Loucy (cell line): ENCODE results near the gene RBBP8.

Source experiments
- H2AFZ ChIP-seq: fragments of 200-600 bp; sonication (generic); 2 replicates; pipeline ENCODE4 v1.6.0; 2016; ENCODE audit warnings: antibody characterized with exemption, mild to moderate bottlenecking, low read length, moderate library complexity
- H3F3A ChIP-seq: fragments of 200-600 bp; 2 replicates; pipeline ENCODE4 v1.6.0; 2016; ENCODE audit warnings: antibody characterized with exemption, low read depth, mild to moderate bottlenecking
- H3K27me3 ChIP-seq: fragments of 200-600 bp; sonication (generic); 2 replicates; pipeline ENCODE4 v1.6.1; 2014; ENCODE audit warnings: low read length, mild to moderate bottlenecking; ENCODE audit not compliant: insufficient read depth, poor library complexity, severe bottlenecking
- H3K36me3 ChIP-seq: fragments of 200-600 bp; sonication (generic); 2 replicates; pipeline ENCODE4 v1.6.1; 2016; ENCODE audit warnings: low read length; ENCODE audit not compliant: insufficient read depth
- H3K4me1 ChIP-seq: fragments of 200-600 bp; sonication (generic); 2 replicates; pipeline ENCODE4 v1.5.1; 2014; ENCODE audit warnings: low read length, mild to moderate bottlenecking; ENCODE audit not compliant: insufficient read depth, poor library complexity, severe bottlenecking
- H3K4me2 ChIP-seq: fragments of 200-600 bp; sonication (generic); 2 replicates; pipeline ENCODE4 v1.6.0; 2014; ENCODE audit warnings: antibody characterized with exemption, low read length, low read depth, mild to moderate bottlenecking; ENCODE audit not compliant: poor library complexity, severe bottlenecking
- H3K4me3 ChIP-seq: fragments of 200-600 bp; sonication (generic); 2 replicates; pipeline ENCODE4 v1.5.1; 2014; ENCODE audit warnings: low read length, mild to moderate bottlenecking, mixed read lengths; ENCODE audit not compliant: poor library complexity, severe bottlenecking
- H3K79me2 ChIP-seq: fragments of 200-600 bp; sonication (generic); 2 replicates; pipeline ENCODE4 v1.6.1; 2014; ENCODE audit warnings: low read length; ENCODE audit not compliant: insufficient read depth
- H3K9ac ChIP-seq: fragments of 200-600 bp; sonication (generic); 2 replicates; pipeline ENCODE4 v1.6.0; 2014; ENCODE audit warnings: mild to moderate bottlenecking, low read depth, low read length, moderate library complexity; ENCODE audit not compliant: poor library complexity, severe bottlenecking
- H3K9me2 ChIP-seq: fragments of 200-600 bp; sonication (generic); replicated peaks from 2 replicates; pipeline ENCODE4 v1.6.1; 2016; ENCODE audit warnings: low read depth, low read length, mixed read lengths
- H3K9me3 ChIP-seq: fragments of 200-600 bp; sonication (generic); 2 replicates; pipeline ENCODE4 v1.6.1; 2014; ENCODE audit warnings: mild to moderate bottlenecking, antibody characterized with exemption, low read length, low read depth; ENCODE audit not compliant: insufficient read depth
- H4K20me1 ChIP-seq: fragments of 200-600 bp; sonication (generic); 2 replicates; pipeline ENCODE4 v1.6.0; 2014; ENCODE audit warnings: antibody characterized with exemption, low read length, mild to moderate bottlenecking; ENCODE audit not compliant: insufficient read depth, poor library complexity, severe bottlenecking
- CTCF ChIP-seq: fragments of 200-600 bp; sonication (generic); conservative IDR thresholded peaks from 2 replicates; pipeline ENCODE4 v1.5.1; 2014; ENCODE audit warnings: mild to moderate bottlenecking, antibody characterized with exemption, low read length
- EZH2phosphoT487 ChIP-seq: fragments of 200-600 bp; IDR thresholded peaks from 2 replicates; pipeline ENCODE4 v1.6.1; 2018; ENCODE audit warnings: antibody characterized with exemption, mild to moderate bottlenecking, moderate library complexity, borderline replicate concordance

RBBP8 gene

DNA sequence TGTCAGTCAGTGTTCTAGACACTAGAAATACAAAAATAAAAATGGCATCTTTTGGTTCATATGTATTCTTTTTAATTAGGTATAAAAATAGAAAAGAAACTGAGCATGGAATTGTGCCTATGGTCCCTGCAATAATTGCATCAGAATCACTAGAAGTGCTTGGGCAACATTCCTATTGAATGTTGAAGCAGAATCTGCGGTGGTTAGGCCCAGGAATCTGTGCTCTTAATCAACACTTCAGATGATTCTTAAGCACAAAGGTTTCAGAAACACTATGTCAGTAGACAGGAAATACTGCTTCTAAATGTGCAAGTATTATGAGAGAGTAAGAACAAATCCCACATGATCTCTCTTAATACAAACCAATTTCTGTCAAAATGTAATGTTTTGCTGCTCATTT, 20.3 kb upstream of the RBBP8 start:
- H3K4me1 ChIP-seq, result no peaks in the 10 kb centered on the region
- H4K20me1 ChIP-seq, result no peaks in the 10 kb centered on the region
- no peak overlapping the region for H3K4me2 ChIP-seq
- H3K9me3 ChIP-seq, result no peaks in the 10 kb centered on the region
- H3K9me2 ChIP-seq, result no peaks in the 10 kb centered on the region
- H2AFZ ChIP-seq, result no peak overlapping the region
- H3F3A ChIP-seq, result no peaks in the 10 kb centered on the region
- no peak for TF ChIP-seq EZH2phosphoT487
- no peak for TF ChIP-seq CTCF
- no peak overlapping the region for H3K4me3 ChIP-seq
- no peaks in the 10 kb centered on the region for H3K79me2 ChIP-seq
- no peak overlapping the region for H3K9ac ChIP-seq
- no peaks in the 10 kb centered on the region for H3K36me3 ChIP-seq
- no peaks in the 10 kb centered on the region for H3K27me3 ChIP-seq

DNA sequence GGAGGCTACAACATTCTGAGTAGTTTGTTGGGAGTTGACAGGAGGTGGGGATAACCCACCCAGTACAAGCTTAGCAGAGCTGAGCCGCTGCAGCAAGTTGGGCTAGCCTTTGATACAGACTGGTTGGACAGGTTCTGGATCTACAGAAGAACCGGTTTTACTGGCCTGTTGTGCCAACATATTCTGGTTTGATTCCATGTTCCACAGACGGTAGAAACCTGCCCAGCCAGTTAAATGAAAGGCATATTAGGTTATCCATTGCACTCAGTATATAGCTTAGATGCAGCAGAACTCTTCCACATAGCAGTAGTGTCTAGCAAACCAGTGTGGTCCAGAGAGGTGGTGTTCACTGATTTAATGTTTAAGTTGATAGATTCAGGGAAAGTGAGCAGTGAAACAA, 19.3 kb upstream of the RBBP8 start:
- H2AFZ ChIP-seq, result no peak overlapping the region
- no peaks in the 10 kb centered on the region for H3K9me2 ChIP-seq
- TF ChIP-seq EZH2phosphoT487 (no peak), CTCF (no peak)
- H3K4me3 ChIP-seq, result no peak overlapping the region
- no peaks in the 10 kb centered on the region for H3K9me3 ChIP-seq
- no peaks in the 10 kb centered on the region for H3F3A ChIP-seq
- no peaks in the 10 kb centered on the region for H3K4me1 ChIP-seq
- no peaks in the 10 kb centered on the region for H4K20me1 ChIP-seq
- H3K36me3 ChIP-seq, result no peaks in the 10 kb centered on the region
- H3K27me3 ChIP-seq, result no peaks in the 10 kb centered on the region
- no peak overlapping the region for H3K4me2 ChIP-seq
- H3K9ac ChIP-seq, result no peak overlapping the region
- no peaks in the 10 kb centered on the region for H3K79me2 ChIP-seq

DNA sequence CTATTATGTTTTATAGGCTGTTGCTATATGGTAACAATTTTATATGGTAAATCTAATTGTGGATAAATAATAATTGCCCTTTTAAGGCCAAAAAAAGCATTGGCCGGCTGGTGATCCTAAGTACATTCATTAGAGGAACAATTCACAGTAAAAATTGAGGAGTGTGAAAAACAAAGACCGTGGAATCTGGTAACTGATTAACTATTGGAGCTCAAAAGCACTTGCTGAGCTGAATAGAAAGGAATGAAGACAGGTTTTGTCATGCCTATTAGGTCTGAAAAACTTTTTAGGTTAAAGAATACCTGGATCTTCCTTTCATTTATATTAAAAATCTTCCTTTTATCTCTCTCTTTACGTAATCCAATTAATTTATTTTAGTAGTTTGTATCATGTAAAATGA, 18.5 kb upstream of the RBBP8 start:
- no peak overlapping the region for H3K4me2 ChIP-seq
- TF ChIP-seq CTCF (no peak), EZH2phosphoT487 (no peak)
- H3K9me3 ChIP-seq, result no peaks in the 10 kb centered on the region
- H2AFZ ChIP-seq, result no peak overlapping the region
- no peaks in the 10 kb centered on the region for H3K36me3 ChIP-seq
- no peaks in the 10 kb centered on the region for H3K4me1 ChIP-seq
- H4K20me1 ChIP-seq, result no peaks in the 10 kb centered on the region
- no peak overlapping the region for H3K4me3 ChIP-seq
- no peaks in the 10 kb centered on the region for H3K79me2 ChIP-seq
- H3K9me2 ChIP-seq, result no peaks in the 10 kb centered on the region
- no peaks in the 10 kb centered on the region for H3K27me3 ChIP-seq
- no peak overlapping the region for H3K9ac ChIP-seq
- no peaks in the 10 kb centered on the region for H3F3A ChIP-seq
